ENCODE results near the gene RDH12.
"Not testable (repeated sequence)": the region's sequence is repeated elsewhere in the genome, so short reads cannot be mapped to it uniquely, and the experiment has no call there.

The RDH12 gene

GRCh38 chr14:67701492-67701891 is at the start of gene RDH12:
TSS of gene RDH12 (plus strand) at chr14:67701886. CDS start at chr14:67722643, 20,757 bp downstream.
- not testable (repeated sequence) for DNase-seq (ENCODE audit: low read depth)

DNA sequence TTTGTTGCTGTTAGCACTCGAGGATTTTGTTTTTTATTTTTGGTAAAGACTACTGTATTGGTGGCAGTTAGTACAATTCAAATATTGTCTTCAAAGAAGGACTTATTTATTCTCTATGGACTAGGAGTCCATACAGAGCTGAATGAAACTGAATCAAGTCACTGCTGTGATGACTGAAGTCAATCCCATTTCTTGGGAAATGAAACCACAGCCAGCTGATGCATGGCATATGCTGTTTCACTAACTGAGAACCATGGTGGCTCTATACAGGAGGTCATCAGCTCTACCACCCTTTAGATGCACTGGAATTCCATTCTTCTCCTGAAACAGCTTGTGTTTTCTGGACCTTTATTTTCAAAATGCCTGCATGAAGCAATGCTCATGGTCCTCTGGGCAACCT is 49.5 kb upstream of the RDH12 start:
- DNase-seq (ENCODE audit: low read depth), result no peak

- DNase-seq (ENCODE audit: low read depth), result no peak
These were observed 47.9 kb upstream of the RDH12 start for GRCh38 chr14:67653651-67654280.

- DNase-seq (ENCODE audit: low read depth), result no peak
These were observed 38.1 kb upstream of the RDH12 start for GRCh38 chr14:67663633-67664032.

DNA sequence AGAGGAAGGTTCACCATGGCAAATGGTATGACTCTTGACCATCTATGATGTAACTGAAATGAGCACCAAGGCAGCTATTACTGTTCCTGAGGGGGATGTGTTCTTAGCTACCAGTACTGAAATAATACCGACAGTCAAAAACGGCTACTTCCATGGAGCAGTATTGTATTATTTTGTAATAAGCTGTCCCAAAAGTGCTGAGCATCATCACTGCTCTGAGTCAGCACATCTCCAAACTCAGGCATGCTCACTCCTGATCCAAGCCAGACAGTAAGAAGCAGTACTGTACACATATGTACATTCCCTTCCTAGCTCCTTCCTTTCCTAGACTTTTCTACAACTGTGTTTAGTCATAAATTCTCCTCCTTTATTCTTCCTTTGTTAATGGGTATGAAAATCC is 35.8 kb upstream of the RDH12 start:
- no peak for DNase-seq (ENCODE audit: low read depth)

DNA sequence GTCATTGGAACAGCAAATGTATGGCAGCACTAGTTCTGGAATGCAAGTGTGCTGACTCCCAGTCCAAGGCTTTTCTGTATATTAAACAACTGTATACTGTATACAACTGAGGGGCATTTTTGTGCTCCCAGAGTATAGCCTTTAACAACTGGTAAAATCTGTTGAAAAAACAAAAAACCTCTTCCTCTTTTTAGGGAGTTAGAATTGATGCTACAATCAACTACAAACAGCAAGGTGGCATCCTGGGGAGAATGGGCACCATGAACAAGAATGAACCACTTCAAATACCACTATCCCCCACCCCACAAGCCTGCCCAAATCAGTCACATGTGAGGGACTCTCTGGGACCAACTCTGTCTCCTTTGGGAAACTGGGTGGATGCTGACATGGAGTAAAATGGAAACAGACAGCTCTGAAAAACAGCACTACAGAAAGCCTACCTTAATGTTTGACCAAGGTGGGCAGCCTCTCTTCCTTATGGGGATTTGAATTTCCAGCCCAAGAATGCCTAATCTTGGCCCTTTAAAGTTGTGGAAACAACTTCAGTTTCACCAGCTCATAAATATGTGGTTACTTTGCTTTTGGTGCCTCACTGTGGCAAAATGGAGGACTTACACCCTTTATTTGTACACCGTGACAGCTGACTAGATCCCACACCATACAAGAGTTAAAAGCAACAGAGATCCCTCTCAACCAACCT is 34.8 kb upstream of the RDH12 start:
- no peak for DNase-seq (ENCODE audit: low read depth)

GRCh38 chr14:67668559-67668958 is 33.1 kb upstream of the RDH12 start:
- peak; percentile 1 for DNase-seq (ENCODE audit: low read depth)

DNA sequence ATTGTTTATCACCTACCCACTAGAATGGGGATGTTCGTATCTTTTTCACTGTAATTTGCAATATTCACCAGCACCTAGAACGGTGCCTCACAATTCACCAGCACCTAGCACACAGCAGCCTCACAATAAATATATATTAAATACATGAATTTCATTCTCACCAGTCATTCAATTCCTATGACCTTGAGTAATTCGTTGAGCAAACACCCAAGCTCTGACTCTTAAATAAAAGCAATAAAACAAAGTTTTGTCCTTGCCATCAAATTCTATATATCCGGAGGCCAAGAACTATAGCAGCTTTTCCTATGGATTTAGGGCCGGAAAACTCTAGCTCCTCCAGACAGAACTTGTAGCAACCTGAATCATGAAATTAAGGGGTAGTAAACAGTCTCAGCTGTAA is 28.2 kb upstream of the RDH12 start:
- DNase-seq (ENCODE audit: low read depth), result no peak

GRCh38 chr14:67674139-67674479 is 27.6 kb upstream of the RDH12 start:
- peak; percentile 20 for DNase-seq (ENCODE audit: low read depth)

DNA sequence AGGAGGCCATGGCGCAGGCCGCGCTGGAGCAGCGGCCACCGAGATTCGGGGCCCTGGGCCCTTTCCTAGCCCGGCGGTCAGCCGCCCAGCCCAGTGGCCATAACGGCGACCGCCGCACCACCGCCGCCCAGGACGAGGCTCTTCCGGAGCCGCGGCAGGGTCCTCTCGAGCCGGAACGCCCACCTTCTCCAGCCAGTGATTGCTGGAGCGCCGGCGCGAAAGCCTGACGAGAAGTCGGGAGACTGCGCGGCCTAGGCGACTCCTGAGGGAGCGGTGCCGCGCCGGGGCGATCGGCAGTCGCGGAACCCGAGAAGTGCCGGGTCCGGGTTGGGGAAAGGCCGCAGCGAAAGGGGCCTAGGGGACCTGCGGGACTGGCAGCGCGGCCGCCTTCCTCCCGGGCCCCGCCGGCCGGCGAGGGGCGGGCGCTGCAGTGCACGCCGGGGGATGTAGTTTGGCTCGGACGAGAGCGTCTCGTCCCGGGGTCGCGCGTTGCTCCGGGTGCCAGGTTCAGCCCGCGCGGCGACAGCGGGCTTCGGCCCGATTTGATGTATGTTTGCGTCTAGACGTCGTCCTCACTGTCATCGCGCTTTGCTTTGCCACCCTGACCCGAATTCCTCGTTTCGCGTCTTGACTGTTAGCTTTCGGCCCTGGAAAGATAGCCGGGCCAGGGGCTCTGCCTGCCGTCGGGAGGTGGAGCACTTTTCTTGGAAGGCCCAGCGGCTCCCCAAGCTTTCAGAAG is 27.0 kb upstream of the RDH12 start, which contains the start of gene VTI1B:
Gene VTI1B, minus strand, starts transcription at position 153 of the 739 bp plus-strand sequence. Its CDS starts 143 bp downstream, at position 10.
- peak; percentile 56 for DNase-seq (ENCODE audit: low read depth)

DNA sequence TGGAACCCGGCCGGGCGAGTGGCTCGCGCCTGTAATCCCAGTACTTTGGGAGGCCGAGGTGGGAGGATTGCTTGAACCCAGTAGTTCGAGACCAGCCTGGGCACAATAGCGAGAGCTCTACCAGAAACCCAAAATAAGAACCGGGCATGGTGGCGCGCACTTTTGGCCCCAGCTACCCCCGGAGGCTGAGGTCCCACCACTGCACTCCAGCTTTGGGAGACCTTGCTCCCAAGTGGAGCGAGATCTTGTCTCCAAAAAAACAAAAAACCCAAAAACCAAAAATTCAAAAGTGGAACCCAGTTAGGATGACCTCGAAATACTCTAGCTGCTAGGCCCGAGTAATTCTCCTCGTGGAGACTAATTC is 26.5 kb upstream of the RDH12 start:
- no peak for DNase-seq (ENCODE audit: low read depth)

DNA sequence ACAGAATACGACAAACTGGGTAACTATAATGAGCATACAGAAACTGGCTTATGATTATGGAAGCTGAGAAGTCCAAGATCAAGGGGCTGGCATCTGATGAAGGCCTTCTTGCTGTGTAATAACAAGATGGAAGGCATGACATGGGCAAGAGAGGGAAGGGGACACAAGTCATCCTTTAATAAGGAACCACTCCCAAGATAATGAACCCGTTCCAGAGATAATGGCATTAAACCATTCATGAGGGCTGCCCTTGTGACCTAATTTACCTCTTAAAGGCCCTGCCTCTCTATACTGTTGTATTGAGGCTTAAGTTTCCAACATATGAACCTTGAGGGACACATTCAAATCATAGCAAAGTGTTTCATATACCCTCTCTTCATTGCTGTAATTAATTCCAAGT is 22.7 kb upstream of the RDH12 start:
- DNase-seq (ENCODE audit: low read depth), result no peak

- no peak for DNase-seq (ENCODE audit: low read depth)
These were observed 21.5 kb upstream of the RDH12 start for GRCh38 chr14:67680121-67680602.

- DNase-seq (ENCODE audit: low read depth), result no peak
These were observed 20.7 kb upstream of the RDH12 start for GRCh38 chr14:67680941-67681340.

DNA sequence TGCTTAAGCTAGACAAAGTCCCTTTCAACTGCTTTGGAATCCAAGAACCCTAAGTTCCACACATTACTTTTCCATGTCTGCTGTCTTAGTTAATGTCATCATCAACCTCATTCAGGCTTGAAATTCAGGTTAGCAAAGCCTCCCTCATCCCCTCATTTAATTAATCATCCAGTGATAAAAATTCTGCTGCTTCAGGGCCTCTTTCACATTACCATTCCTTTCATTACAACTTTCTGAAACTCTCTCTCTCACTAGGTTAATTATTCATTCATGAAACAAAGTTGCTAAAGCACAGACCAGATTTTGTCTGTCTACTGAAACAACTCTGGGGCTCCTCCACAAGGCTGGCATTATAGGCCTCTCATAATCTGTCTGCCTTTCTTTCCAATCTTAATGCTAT is 17.8 kb upstream of the RDH12 start:
- DNase-seq (ENCODE audit: low read depth), result no peak

- no peak for DNase-seq (ENCODE audit: low read depth)
These were observed 11.7 kb upstream of the RDH12 start for GRCh38 chr14:67690011-67690410.

- DNase-seq (ENCODE audit: low read depth), result peak; percentile 53
These were observed 6.8 kb upstream of the RDH12 start for GRCh38 chr14:67694791-67695393.

DNA sequence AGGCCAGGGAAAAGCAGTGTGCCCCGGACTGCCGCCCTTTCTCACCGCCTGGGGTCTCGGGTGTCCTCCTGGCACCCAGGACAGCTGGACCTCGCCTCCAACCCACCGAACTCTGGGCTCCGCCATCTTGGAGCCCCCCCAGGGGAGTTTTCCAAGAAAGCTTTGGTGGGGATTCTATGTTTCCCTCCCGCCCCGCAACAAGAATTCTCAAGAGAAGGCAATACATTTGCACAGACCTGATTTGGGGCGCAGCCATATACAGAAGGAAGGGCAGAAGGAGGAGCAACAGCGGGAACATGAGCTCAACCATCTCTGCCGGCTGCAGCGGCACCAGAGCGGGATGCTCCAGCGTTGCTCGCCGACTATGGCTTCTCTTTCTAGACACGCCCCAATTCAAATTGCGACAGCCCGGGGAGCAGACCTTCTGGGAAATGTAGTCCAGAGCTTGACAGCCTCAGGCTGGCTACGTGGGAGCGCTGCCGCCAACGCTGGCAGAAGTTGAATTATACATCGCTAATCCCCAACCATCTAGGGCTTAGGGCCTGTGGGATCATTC is 6.2 kb upstream of the RDH12 start, which contains the start of gene RDH11:
Gene RDH11, minus strand, starts transcription at position 371 of the 556 bp plus-strand sequence. Its CDS starts 61 bp downstream, at position 310.
- DNase-seq (ENCODE audit: low read depth), result peak; percentile 66

- DNase-seq (ENCODE audit: low read depth), result no peak
These were observed 4.7 kb upstream of the RDH12 start for GRCh38 chr14:67697006-67697405.

GRCh38 chr14:67698179-67698578 is 3.5 kb upstream of the RDH12 start:
- no peak for DNase-seq (ENCODE audit: low read depth)

- DNase-seq (ENCODE audit: low read depth), result no peak
These were observed 2.3 kb downstream of the RDH12 start for GRCh38 chr14:67703997-67704396.

- peak; percentile 1 for DNase-seq (ENCODE audit: low read depth)
These were observed 2.9 kb downstream of the RDH12 start for GRCh38 chr14:67704484-67705089.

Measured in activated gamma-delta T cell treated with anti-CD3 and anti-CD28 coated beads, Interleukin-2, amount 50 U/mL, for 16 hours (primary cell).